ENCODE data around the gene MAP4K2. TPM values are rescaled to one million over a fixed set of nuclear protein-coding genes. Genes with fewer than 3 reads are reported as not detected.

The MAP4K2 gene
- total RNA-seq, 1 experiment from 2014 or later = 24.5 TPM

DNA sequence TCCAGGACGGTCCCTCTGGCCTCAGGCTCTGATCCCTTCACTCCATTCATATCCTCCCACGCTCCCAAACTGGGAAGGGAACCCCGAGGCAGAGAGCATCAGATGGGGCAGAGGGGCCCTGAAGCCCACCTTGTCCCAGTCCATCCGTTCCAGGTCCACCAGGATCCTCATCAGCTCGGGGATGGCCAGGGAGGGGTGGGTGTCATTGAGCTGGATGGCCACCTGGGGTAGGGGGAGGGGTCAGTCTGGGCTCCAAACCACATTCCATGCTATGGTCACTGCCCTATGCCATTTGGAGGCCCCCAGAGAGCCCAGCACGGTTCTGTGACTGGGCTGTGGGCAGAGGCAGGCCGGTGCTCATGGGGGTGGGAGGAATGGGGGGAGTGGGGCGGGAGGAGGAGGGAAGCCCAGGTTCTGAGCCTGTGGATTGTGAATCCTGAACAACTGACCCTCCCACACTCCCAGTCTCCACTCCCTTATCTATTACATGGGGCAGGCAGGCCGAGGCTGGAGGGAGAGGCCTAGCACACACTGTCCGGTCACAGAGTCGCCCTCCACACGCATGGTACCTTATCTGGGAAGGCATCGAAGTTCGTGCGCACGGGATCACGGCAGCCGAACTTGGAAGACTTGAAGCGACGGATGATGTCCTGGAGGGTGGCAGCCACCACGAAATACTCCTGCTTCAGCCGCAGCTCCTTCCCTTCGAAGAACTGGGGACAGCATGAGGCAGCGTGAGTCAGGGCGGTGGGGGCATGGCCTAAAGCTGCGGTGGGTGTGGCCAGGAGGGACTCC, 48.7 kb downstream of the MAP4K2 start (continued):
- TF ChIP-seq, protein P1, sequence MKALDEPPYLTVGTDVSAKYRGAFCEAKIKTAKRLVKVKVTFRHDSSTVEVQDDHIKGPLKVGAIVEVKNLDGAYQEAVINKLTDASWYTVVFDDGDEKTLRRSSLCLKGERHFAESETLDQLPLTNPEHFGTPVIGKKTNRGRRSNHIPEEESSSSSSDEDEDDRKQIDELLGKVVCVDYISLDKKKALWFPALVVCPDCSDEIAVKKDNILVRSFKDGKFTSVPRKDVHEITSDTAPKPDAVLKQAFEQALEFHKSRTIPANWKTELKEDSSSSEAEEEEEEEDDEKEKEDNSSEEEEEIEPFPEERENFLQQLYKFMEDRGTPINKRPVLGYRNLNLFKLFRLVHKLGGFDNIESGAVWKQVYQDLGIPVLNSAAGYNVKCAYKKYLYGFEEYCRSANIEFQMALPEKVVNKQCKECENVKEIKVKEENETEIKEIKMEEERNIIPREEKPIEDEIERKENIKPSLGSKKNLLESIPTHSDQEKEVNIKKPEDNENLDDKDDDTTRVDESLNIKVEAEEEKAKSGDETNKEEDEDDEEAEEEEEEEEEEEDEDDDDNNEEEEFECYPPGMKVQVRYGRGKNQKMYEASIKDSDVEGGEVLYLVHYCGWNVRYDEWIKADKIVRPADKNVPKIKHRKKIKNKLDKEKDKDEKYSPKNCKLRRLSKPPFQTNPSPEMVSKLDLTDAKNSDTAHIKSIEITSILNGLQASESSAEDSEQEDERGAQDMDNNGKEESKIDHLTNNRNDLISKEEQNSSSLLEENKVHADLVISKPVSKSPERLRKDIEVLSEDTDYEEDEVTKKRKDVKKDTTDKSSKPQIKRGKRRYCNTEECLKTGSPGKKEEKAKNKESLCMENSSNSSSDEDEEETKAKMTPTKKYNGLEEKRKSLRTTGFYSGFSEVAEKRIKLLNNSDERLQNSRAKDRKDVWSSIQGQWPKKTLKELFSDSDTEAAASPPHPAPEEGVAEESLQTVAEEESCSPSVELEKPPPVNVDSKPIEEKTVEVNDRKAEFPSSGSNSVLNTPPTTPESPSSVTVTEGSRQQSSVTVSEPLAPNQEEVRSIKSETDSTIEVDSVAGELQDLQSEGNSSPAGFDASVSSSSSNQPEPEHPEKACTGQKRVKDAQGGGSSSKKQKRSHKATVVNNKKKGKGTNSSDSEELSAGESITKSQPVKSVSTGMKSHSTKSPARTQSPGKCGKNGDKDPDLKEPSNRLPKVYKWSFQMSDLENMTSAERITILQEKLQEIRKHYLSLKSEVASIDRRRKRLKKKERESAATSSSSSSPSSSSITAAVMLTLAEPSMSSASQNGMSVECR (CRISPR knock-in tag; IDR thresholded peaks at IDR 0.05; ENCODE audit: borderline replicate concordance) = no peak
- TF ChIP-seq ZNF121 (CRISPR knock-in tag; IDR thresholded peaks at IDR 0.05) (no peak), GABPB1 (CRISPR knock-in tag; IDR thresholded peaks at IDR 0.05) (no peak)

DNA sequence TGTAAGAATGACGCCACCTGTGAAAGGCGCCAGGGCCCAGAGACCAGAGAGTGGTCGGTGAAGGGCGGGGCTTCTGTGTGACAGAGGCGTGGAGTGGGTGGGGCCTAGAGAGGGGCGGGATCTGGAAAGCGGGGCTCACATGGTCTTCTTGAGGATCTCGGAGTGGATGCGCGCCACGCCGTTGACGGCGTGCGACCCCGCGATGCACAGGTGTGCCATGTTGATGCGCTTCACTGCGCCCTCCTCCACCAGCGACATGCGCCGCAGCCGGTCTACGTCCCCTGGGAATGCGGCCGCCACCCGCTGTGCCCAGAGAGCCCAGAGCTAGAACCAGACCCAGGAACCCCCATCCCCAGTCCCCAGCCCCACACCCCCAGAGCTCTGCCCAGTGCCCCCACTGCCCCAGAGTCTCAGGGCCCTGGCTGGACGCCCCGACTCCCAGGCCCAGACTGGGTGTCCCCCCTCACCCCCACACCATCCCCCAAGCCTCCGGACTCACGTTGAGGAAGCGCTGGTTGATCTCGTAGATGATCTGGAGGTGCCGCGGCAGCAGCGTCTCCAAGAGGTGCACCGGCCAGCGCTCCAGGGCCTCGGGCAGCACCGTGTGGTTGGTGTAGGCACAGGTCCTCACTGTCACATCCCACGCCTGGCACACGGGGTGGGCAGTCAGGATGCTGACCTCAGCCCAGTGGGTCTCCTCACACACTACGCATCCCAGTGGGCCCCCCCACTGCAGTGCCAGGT, 49.5 kb downstream of the MAP4K2 start:
- no peaks in the 10 kb centered on the region; the same call in 1 of the 2 replicates for H3K27me3 Mint-ChIP-seq (ENCODE audit: low read depth)
- CTCF ChIA-PET = interaction anchor here (0.6 to 4.9 kb wide), 6 partner anchors 8 to 50 kb away, joined by 3 to 30 read pairs (median 4); partner anchors contain the start of gene RASGRP2
- DNase-seq (ENCODE audit: low spot score) (peak; percentile 63), ATAC-seq (peak; percentile 79)
- H3K36me3 Mint-ChIP-seq = no peaks in the 10 kb centered on the region
- H3K27ac Mint-ChIP-seq = peak overlapping the region; percentile 72; the same call in 1 of the 2 replicates
- POLR2A ChIA-PET = no interaction called here
- no peaks in the 10 kb centered on the region for H3K9me3 Mint-ChIP-seq
- H3K4me3 Mint-ChIP-seq = no peak overlapping the region
- H3K4me1 Mint-ChIP-seq = peaks cover 19% of the 10 kb centered on the region
- TF ChIP-seq, protein P2, sequence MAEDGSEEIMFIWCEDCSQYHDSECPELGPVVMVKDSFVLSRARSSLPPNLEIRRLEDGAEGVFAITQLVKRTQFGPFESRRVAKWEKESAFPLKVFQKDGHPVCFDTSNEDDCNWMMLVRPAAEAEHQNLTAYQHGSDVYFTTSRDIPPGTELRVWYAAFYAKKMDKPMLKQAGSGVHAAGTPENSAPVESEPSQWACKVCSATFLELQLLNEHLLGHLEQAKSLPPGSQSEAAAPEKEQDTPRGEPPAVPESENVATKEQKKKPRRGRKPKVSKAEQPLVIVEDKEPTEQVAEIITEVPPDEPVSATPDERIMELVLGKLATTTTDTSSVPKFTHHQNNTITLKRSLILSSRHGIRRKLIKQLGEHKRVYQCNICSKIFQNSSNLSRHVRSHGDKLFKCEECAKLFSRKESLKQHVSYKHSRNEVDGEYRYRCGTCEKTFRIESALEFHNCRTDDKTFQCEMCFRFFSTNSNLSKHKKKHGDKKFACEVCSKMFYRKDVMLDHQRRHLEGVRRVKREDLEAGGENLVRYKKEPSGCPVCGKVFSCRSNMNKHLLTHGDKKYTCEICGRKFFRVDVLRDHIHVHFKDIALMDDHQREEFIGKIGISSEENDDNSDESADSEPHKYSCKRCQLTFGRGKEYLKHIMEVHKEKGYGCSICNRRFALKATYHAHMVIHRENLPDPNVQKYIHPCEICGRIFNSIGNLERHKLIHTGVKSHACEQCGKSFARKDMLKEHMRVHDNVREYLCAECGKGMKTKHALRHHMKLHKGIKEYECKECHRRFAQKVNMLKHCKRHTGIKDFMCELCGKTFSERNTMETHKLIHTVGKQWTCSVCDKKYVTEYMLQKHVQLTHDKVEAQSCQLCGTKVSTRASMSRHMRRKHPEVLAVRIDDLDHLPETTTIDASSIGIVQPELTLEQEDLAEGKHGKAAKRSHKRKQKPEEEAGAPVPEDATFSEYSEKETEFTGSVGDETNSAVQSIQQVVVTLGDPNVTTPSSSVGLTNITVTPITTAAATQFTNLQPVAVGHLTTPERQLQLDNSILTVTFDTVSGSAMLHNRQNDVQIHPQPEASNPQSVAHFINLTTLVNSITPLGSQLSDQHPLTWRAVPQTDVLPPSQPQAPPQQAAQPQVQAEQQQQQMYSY (CRISPR knock-in tag; IDR thresholded peaks at IDR 0.05) = no peak
- TF ChIP-seq, protein P3, sequence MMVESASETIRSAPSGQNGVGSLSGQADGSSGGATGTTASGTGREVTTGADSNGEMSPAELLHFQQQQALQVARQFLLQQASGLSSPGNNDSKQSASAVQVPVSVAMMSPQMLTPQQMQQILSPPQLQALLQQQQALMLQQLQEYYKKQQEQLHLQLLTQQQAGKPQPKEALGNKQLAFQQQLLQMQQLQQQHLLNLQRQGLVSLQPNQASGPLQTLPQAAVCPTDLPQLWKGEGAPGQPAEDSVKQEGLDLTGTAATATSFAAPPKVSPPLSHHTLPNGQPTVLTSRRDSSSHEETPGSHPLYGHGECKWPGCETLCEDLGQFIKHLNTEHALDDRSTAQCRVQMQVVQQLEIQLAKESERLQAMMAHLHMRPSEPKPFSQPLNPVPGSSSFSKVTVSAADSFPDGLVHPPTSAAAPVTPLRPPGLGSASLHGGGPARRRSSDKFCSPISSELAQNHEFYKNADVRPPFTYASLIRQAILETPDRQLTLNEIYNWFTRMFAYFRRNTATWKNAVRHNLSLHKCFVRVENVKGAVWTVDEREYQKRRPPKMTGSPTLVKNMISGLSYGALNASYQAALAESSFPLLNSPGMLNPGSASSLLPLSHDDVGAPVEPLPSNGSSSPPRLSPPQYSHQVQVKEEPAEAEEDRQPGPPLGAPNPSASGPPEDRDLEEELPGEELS (CRISPR knock-in tag; IDR thresholded peaks at IDR 0.05) = no peak
- TF ChIP-seq, protein P4, sequence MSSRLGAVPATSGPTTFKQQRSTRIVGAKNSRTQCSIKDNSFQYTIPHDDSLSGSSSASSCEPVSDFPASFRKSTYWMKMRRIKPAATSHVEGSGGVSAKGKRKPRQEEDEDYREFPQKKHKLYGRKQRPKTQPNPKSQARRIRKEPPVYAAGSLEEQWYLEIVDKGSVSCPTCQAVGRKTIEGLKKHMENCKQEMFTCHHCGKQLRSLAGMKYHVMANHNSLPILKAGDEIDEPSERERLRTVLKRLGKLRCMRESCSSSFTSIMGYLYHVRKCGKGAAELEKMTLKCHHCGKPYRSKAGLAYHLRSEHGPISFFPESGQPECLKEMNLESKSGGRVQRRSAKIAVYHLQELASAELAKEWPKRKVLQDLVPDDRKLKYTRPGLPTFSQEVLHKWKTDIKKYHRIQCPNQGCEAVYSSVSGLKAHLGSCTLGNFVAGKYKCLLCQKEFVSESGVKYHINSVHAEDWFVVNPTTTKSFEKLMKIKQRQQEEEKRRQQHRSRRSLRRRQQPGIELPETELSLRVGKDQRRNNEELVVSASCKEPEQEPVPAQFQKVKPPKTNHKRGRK (CRISPR knock-in tag; IDR thresholded peaks at IDR 0.05; ENCODE audit: borderline replicate concordance) = no peak
- no peak for TF ChIP-seq ZNF423 (CRISPR knock-in tag; IDR thresholded peaks at IDR 0.05)
- TF ChIP-seq CREM (CRISPR knock-in tag; IDR thresholded peaks at IDR 0.05) = no peak
- TF ChIP-seq PRRX2 (CRISPR knock-in tag; IDR thresholded peaks at IDR 0.05) = no peak
- TF ChIP-seq, protein P5, sequence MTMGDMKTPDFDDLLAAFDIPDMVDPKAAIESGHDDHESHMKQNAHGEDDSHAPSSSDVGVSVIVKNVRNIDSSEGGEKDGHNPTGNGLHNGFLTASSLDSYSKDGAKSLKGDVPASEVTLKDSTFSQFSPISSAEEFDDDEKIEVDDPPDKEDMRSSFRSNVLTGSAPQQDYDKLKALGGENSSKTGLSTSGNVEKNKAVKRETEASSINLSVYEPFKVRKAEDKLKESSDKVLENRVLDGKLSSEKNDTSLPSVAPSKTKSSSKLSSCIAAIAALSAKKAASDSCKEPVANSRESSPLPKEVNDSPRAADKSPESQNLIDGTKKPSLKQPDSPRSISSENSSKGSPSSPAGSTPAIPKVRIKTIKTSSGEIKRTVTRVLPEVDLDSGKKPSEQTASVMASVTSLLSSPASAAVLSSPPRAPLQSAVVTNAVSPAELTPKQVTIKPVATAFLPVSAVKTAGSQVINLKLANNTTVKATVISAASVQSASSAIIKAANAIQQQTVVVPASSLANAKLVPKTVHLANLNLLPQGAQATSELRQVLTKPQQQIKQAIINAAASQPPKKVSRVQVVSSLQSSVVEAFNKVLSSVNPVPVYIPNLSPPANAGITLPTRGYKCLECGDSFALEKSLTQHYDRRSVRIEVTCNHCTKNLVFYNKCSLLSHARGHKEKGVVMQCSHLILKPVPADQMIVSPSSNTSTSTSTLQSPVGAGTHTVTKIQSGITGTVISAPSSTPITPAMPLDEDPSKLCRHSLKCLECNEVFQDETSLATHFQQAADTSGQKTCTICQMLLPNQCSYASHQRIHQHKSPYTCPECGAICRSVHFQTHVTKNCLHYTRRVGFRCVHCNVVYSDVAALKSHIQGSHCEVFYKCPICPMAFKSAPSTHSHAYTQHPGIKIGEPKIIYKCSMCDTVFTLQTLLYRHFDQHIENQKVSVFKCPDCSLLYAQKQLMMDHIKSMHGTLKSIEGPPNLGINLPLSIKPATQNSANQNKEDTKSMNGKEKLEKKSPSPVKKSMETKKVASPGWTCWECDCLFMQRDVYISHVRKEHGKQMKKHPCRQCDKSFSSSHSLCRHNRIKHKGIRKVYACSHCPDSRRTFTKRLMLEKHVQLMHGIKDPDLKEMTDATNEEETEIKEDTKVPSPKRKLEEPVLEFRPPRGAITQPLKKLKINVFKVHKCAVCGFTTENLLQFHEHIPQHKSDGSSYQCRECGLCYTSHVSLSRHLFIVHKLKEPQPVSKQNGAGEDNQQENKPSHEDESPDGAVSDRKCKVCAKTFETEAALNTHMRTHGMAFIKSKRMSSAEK (CRISPR knock-in tag; IDR thresholded peaks at IDR 0.05; ENCODE audit: borderline replicate concordance) = no peak
- TF ChIP-seq CBFB (CRISPR knock-in tag; IDR thresholded peaks at IDR 0.05; ENCODE audit: low read depth) = no peak
- no peak for TF ChIP-seq ZNF219 (CRISPR knock-in tag; IDR thresholded peaks at IDR 0.05; ENCODE audit: borderline replicate concordance)
- no peak for TF ChIP-seq ZNF416 (CRISPR knock-in tag; IDR thresholded peaks at IDR 0.05)
- TF ChIP-seq KAT7 (CRISPR knock-in tag; IDR thresholded peaks at IDR 0.05; ENCODE audit: borderline replicate concordance) = no peak
- TF ChIP-seq NR1H2 (CRISPR knock-in tag; IDR thresholded peaks at IDR 0.05) = no peak
- TF ChIP-seq, protein P6, sequence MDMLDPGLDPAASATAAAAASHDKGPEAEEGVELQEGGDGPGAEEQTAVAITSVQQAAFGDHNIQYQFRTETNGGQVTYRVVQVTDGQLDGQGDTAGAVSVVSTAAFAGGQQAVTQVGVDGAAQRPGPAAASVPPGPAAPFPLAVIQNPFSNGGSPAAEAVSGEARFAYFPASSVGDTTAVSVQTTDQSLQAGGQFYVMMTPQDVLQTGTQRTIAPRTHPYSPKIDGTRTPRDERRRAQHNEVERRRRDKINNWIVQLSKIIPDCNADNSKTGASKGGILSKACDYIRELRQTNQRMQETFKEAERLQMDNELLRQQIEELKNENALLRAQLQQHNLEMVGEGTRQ (CRISPR knock-in tag; IDR thresholded peaks at IDR 0.05) = no peak
